ENCODE results near the gene SOX15. TPM values are rescaled to one million over a fixed set of nuclear protein-coding genes. Genes with fewer than 3 reads are reported as not detected.
A peak's percentile ranks its signal among the peaks of the same experiment; 100 is the strongest.

The SOX15 gene
- total RNA-seq, 4 donors from 2014 or later: 61.9 to 106 (median 77.8) TPM

- intact Hi-C loops (cut with DNase I; ENCODE audit: low total_unique reads): no loop called here
- DNase-seq (ENCODE audit: low spot score in 2 of 2): no peak
- TF ChIP-seq CTCF (IDR thresholded peaks at IDR 0.05): no peak
- TF ChIP-seq POLR2A (IDR thresholded peaks at IDR 0.05): no peak
Measured at GRCh38 chr17:7592422-7593021, 2.6 kb upstream of the SOX15 start.

GRCh38 chr17:7591596-7591995, 1.7 kb upstream of the SOX15 start:
- WGBS, 2 donors: 85 to 91% methylated on average over 5 of the region's 5 CpGs

More at GRCh38 chr17:7592422-7593021, 2.6 kb upstream of the SOX15 start:
- H3K4me3 ChIP-seq (ENCODE audit: low read depth, poor library complexity, severe bottlenecking): no peak overlapping the region
- 91 to 96% methylated on average over 23 of the region's 23 CpGs for WGBS, 2 donors

DNA sequence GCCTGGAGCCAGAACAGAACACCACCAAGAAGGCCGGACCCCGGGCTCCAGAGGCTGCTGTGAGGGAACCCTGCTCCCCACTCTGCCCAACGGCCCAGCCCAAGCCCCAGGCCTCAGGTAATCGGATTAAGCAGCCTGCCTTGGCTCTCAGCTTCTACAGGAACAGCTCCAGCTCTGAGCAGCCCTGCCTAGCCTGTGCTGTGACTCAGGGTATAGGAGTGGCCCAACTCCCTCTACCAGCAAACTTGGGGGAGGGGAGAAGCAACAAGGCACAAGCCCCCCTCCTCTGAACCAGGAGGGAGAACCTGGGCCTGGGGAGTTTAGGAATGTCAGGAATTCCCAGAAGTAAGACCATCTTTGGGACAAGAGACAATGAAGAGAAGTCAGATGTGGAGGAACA, 849 bp upstream of the SOX15 start:
- no peak for TF ChIP-seq CTCF (IDR thresholded peaks at IDR 0.05)
- no peak for TF ChIP-seq POLR2A (IDR thresholded peaks at IDR 0.05)
- no peak overlapping the region for H3K4me3 ChIP-seq (ENCODE audit: low read depth, poor library complexity, severe bottlenecking)
- DNase-seq (ENCODE audit: low spot score in 2 of 2): peak in 1 of 2 donors; percentile 62
- intact Hi-C loops (cut with DNase I; ENCODE audit: low total_unique reads): no loop called here
- 45 to 54% methylated on average over 4 of the region's 4 CpGs for WGBS, 2 donors

More at GRCh38 chr17:7591596-7591995, 1.7 kb upstream of the SOX15 start:
- peak in 1 of 2 donors; percentile 68 for DNase-seq (ENCODE audit: low spot score in 2 of 2)
- intact Hi-C loops (cut with DNase I; ENCODE audit: low total_unique reads): no loop called here
- H3K4me3 ChIP-seq (ENCODE audit: low read depth, poor library complexity, severe bottlenecking): no peak overlapping the region
- no peak for TF ChIP-seq POLR2A (IDR thresholded peaks at IDR 0.05)
- TF ChIP-seq CTCF (IDR thresholded peaks at IDR 0.05): no peak

DNA sequence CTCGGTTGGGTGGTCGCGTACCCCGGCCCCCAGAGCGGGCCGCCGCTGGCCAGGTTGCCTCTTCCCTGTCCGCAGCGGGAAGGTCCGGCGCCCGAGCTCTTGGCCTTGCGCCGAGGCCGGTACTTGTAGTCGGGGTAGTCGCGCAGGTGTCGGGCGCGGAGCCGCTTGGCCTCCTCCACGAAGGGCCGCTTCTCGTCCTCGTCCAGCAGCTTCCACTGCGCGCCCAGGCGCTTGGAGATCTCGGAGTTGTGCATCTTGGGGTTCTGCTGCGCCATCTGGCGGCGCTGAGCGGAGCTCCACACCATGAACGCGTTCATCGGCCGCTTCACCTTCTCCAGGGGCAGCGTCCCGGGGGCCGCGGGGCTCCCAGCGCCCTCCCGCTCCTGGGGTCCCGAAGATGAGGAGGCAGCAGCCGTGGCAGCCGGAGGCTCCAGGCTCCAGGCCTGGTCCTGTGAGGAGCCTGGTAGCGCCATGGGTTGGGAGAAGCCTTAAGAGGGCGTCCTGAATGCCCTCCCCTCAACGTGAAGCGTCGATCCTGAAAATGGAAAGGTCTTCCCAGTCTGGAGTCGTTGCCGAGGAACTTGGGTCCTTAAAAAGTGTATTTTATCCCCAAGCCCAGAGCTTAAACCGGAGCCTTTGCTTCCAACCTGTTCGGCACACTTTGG, 558 bp downstream of the SOX15 start:
- intact Hi-C loops (cut with DNase I; ENCODE audit: low total_unique reads): no loop called here
- 7 to 34% methylated on average over 9 to 37 of the region's 56 CpGs for WGBS, 2 donors
- H3K4me3 ChIP-seq (ENCODE audit: low read depth, poor library complexity, severe bottlenecking): peak overlapping the region; percentile 18
- peak; percentile 80 to 97 for DNase-seq (ENCODE audit: low spot score in 2 of 2)
- TF ChIP-seq CTCF (IDR thresholded peaks at IDR 0.05) (peak in 1 of 3 donors; percentile 72), POLR2A (IDR thresholded peaks at IDR 0.05) (no peak)

- intact Hi-C loops (cut with DNase I; ENCODE audit: low total_unique reads): no loop called here
- no peak for DNase-seq (ENCODE audit: low spot score in 2 of 2)
- no peak for TF ChIP-seq POLR2A (IDR thresholded peaks at IDR 0.05)
- TF ChIP-seq CTCF (IDR thresholded peaks at IDR 0.05): no peak
- peak overlapping the region; percentile 18 for H3K4me3 ChIP-seq (ENCODE audit: low read depth, poor library complexity, severe bottlenecking)
- WGBS, 2 donors: 49 to 54% methylated on average over 14 to 23 of the region's 30 CpGs
Measured at GRCh38 chr17:7588553-7589203, 1.2 kb downstream of the SOX15 start.

Measured in lower leg skin (tissue), 4 donors.